ENCODE data around the gene IRS1.

- TF ChIP-seq CTCF (conservative IDR thresholded peaks at IDR 0.05; ENCODE audit: low read depth, low read length) (no peak), EZH2 (IDR thresholded peaks at IDR 0.05; ENCODE audit: low read length, unreplicated experiment) (no peak)
These were observed 28.6 kb upstream of the IRS1 start for GRCh38 chr2:226828191-226828590.

All from PC-3 (cell line).